Upper lobe of left lung (tissue), 6 donors: ENCODE measurements around the gene NCAPD2. TPM values are rescaled to one million over a fixed set of nuclear protein-coding genes. Genes with fewer than 3 reads are reported as not detected.

Experiments
- ATAC-seq, 2 donors: fragments of 200-7000 bp; cut with Tn5 transposase; one replicate each; pipeline ENCODE4 v1.9.1; 2022; ENCODE audit warnings: mild to moderate bottlenecking in 2 of 2, moderate library complexity in 2 of 2; ENCODE audit not compliant: low FRiP score in 2 of 2
- DNase-seq, 2 donors: peaks; one replicate each; pipeline ENCODE4 v3.0.0-alpha.2; 2019 to 2020
- H3K27ac ChIP-seq, 4 donors: fragments of 200-600 bp; sonication (generic); one replicate each; pipeline ENCODE4 v1.5.1; 2016 to 2019
- H3K27me3 ChIP-seq, 4 donors: fragments of 200-600 bp; sonication (generic); one replicate each; pipeline ENCODE4 v1.5.1; 2017 to 2019
- H3K36me3 ChIP-seq, 4 donors: fragments of 200-600 bp; sonication (generic); one replicate each; pipeline ENCODE4 v1.5.1; 2016 to 2019
- H3K4me1 ChIP-seq, 4 donors: fragments of 200-600 bp; sonication (generic); one replicate each; pipeline ENCODE4 v1.5.1; 2018 to 2019
- H3K4me3 ChIP-seq, 4 donors: fragments of 200-600 bp; sonication (generic); one replicate each; pipeline ENCODE4 v1.5.1; 2017 to 2019; ENCODE audit warnings: mild to moderate bottlenecking in 2 of 4, moderate library complexity in 1 of 4
- H3K9me3 ChIP-seq, 4 donors: fragments of 200-600 bp; sonication (generic); one replicate each; pipeline ENCODE4 v1.5.1; 2018 to 2019
- CTCF ChIP-seq, 6 experiments: fragments of 450-650 bp in 4 of 6; fragments of 200-600 bp in 2 of 6; sonication (generic) in 2 of 6; IDR thresholded peaks; one replicate each; pipeline ENCODE4 v1.5.1; 2016 to 2019; ENCODE audit warnings: antibody characterized with exemption in 6 of 6
- EP300 ChIP-seq, 4 donors: sonication (generic); formaldehyde crosslinking; IDR thresholded peaks; one replicate each; pipeline ENCODE4 v1.5.1; 2017; ENCODE audit warnings: antibody characterized with exemption in 4 of 4, control low read depth in 2 of 4
- POLR2A ChIP-seq, 4 donors: fragments of 450-650 bp; IDR thresholded peaks; one replicate each; pipeline ENCODE4 v1.5.1; 2016 to 2017; ENCODE audit warnings: antibody characterized with exemption in 4 of 4, mild to moderate bottlenecking in 2 of 4
- POLR2AphosphoS5 ChIP-seq, 2 donors: sonication (generic); formaldehyde crosslinking; IDR thresholded peaks; one replicate each; pipeline ENCODE4 v1.5.1; 2017; ENCODE audit warnings: antibody characterized with exemption in 2 of 2
- WGBS, 2 donors: methylation state at CpG; one replicate each; pipeline ENCODE4 v1.1.5; 2017 to 2018; 5-methylcytosine and 5-hydroxymethylcytosine counted together
- total RNA-seq, 6 donors: library from RNA; depleted of rRNA in 4 of 6; stranded (reverse); fragments of >200 nt in 4 of 6; gene quantifications; one replicate each; pipeline versions ENCODE4 v1.1.0 to v1.2.1, GENCODE V29; 2016 to 2021
- donor health status: DM: no; HTN: no; CAD: no; lungs with moderate emphysema.
- donor health status: DM: no; HTN: yes; CAD: no; lungs with severe emphysema.

Gene NCAPD2, protein sequence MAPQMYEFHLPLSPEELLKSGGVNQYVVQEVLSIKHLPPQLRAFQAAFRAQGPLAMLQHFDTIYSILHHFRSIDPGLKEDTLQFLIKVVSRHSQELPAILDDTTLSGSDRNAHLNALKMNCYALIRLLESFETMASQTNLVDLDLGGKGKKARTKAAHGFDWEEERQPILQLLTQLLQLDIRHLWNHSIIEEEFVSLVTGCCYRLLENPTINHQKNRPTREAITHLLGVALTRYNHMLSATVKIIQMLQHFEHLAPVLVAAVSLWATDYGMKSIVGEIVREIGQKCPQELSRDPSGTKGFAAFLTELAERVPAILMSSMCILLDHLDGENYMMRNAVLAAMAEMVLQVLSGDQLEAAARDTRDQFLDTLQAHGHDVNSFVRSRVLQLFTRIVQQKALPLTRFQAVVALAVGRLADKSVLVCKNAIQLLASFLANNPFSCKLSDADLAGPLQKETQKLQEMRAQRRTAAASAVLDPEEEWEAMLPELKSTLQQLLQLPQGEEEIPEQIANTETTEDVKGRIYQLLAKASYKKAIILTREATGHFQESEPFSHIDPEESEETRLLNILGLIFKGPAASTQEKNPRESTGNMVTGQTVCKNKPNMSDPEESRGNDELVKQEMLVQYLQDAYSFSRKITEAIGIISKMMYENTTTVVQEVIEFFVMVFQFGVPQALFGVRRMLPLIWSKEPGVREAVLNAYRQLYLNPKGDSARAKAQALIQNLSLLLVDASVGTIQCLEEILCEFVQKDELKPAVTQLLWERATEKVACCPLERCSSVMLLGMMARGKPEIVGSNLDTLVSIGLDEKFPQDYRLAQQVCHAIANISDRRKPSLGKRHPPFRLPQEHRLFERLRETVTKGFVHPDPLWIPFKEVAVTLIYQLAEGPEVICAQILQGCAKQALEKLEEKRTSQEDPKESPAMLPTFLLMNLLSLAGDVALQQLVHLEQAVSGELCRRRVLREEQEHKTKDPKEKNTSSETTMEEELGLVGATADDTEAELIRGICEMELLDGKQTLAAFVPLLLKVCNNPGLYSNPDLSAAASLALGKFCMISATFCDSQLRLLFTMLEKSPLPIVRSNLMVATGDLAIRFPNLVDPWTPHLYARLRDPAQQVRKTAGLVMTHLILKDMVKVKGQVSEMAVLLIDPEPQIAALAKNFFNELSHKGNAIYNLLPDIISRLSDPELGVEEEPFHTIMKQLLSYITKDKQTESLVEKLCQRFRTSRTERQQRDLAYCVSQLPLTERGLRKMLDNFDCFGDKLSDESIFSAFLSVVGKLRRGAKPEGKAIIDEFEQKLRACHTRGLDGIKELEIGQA (N-terminal part only)
- 10 to 100 TPM; 15.4 to 43.0 (median 25.5) TPM for total RNA-seq

- Histone ChIP-seq H3K9me3 (no peaks in the 10 kb centered on the region), H3K27me3 (no peaks in the 10 kb centered on the region), H3K27ac (peak within 1 kb of the TSS; percentile 94 to 99 (median 96)), H3K36me3 (peaks cover 0 to 35% (median 10%) of the 10 kb centered on the region in 4 donors), H3K4me1 (peaks cover 18 to 26% (median 21%) of the 10 kb centered on the region in 4 donors), H3K4me3 (peak within 1 kb of the TSS; percentile 83 to 92 (median 88))
- ATAC-seq (peak; percentile 96 to 98), DNase-seq (peak; percentile 97 to 99)
- WGBS, 2 donors: 0% methylated on average over 8 to 37 of the region's 49 CpGs
- peak in 1 of 4 donors; percentile 61 for TF ChIP-seq POLR2A (IDR thresholded peaks at IDR 0.05)
- no peak for TF ChIP-seq EP300 (IDR thresholded peaks at IDR 0.05)
- peak; percentile 15 to 49 for TF ChIP-seq POLR2AphosphoS5 (IDR thresholded peaks at IDR 0.05)
- peak; percentile 45 to 83 (median 78) for TF ChIP-seq CTCF (IDR thresholded peaks at IDR 0.05)
Observed at GRCh38 chr12:6493497-6494257, at the start of gene NCAPD2. TSS of gene NCAPD2 (plus strand) at chr12:6494102. CDS start at chr12:6495099, 997 bp downstream.

DNA sequence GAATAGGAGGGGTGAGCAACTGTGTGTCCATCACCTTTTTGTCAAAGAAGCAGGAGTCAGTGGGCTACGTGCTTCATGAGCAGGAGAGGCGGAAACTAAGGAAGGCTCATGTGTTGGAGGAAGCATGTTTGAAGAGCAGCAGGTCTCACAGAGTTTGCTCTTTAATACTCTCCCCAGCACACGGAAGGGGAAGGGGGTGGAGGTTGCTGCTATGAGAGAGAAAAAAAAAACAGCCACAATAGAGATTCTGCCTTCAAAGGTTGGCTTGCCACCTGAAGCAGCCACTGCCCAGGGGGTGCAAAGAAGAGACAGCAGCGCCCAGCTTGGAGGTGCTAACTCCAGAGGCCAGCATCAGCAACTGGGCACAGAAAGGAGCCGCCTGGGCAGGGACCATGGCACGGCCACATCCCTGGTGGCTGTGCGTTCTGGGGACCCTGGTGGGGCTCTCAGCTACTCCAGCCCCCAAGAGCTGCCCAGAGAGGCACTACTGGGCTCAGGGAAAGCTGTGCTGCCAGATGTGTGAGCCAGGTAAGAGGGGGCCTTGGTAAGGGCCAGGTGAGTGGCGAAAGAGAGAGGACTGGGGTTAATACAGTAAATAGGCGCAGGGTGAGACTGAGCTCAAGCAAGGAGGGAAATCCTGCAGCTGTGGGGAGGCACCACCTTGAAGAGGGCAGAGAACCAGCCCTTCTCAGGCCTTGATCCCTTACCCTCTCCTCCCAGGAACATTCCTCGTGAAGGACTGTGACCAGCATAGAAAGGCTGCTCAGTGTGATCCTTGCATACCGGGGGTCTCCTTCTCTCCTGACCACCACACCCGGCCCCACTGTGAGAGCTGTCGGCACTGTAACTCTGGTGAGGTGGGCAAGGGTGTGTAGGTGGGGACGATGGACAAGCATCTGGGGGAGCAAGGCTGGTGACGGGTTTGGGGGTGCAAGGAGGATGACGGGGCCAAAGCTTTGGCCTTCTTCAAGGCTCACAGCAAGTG lies 48.9 kb upstream of the NCAPD2 start, which contains the start of gene CD27:
CD27 (plus strand) TSS at position 252 of the 985 bp plus-strand sequence; CDS start at position 393, 141 bp downstream.
- WGBS, 2 donors: 82 to 86% methylated on average over 15 to 16 of the region's 16 CpGs
- no peak for DNase-seq
- TF ChIP-seq CTCF (IDR thresholded peaks at IDR 0.05) (no peak), POLR2A (IDR thresholded peaks at IDR 0.05) (no peak), POLR2AphosphoS5 (IDR thresholded peaks at IDR 0.05) (no peak), EP300 (IDR thresholded peaks at IDR 0.05) (no peak)
- H3K27ac ChIP-seq: peak within 1 kb of the TSS in 1 of 4 donors; percentile 54
- H3K4me3 ChIP-seq: peak within 1 kb of the TSS in 3 of 4 donors; percentile 1 to 29 (median 20)
- H3K9me3 ChIP-seq: no peaks in the 10 kb centered on the region
- peaks cover 0 to 16% (median 0%) of the 10 kb centered on the region in 4 donors for H3K36me3 ChIP-seq
- H3K4me1 ChIP-seq: peaks cover 0 to 2% (median under 1%) of the 10 kb centered on the region in 4 donors
- ATAC-seq: no peak
- H3K27me3 ChIP-seq: no peaks in the 10 kb centered on the region

- WGBS, 2 donors: 78 to 80% methylated on average over 16 of the region's 16 CpGs
- no peak for DNase-seq
- peak overlapping the region; percentile 90 to 99 (median 96) for H3K27ac ChIP-seq
- peaks cover 20 to 29% (median 27%) of the 10 kb centered on the region in 4 donors for H3K4me1 ChIP-seq
- H3K27me3 ChIP-seq: no peaks in the 10 kb centered on the region
- ATAC-seq: no peak
- no peaks in the 10 kb centered on the region for H3K9me3 ChIP-seq
- TF ChIP-seq POLR2AphosphoS5 (IDR thresholded peaks at IDR 0.05): no peak
- TF ChIP-seq CTCF (IDR thresholded peaks at IDR 0.05): no peak
- no peak for TF ChIP-seq EP300 (IDR thresholded peaks at IDR 0.05)
- TF ChIP-seq POLR2A (IDR thresholded peaks at IDR 0.05): no peak
- peaks cover 0 to 36% (median 4%) of the 10 kb centered on the region in 4 donors for H3K36me3 ChIP-seq
- H3K4me3 ChIP-seq: peak overlapping the region in 3 of 4 donors; percentile 71 to 83 (median 71)
Observed at GRCh38 chr12:6450091-6450868, 43.6 kb upstream of the NCAPD2 start.
